Measurements from ENCODE around the gene EZR. TPM values are rescaled to one million over a fixed set of nuclear protein-coding genes. Genes with fewer than 3 reads are reported as not detected.

EZR gene
- total and polyA plus RNA-seq, 11 donors = 114 to 541 (median 161) TPM

DNA sequence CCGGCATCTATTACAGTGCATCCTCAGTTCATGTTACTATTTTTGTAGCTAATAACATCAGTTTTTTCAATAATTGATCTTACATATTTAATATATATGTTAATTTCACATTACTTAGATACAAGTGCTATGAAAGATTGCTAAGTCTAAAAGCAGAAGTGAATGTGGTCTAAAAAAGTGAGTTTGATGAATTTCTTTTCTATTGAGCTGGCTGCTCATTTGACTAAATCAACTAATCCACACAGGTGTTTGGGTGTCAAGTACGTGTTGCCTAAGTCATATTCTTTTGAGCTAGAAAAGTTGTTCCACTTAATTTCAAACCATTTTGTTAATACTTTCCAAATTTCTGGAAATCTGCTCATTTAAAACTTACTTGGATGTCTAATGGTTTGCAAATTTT is 46.6 kb upstream of the EZR start:
- Histone ChIP-seq H3K9me3 (peaks cover 0 to 7% (median 0%) of the 10 kb centered on the region in 12 donors), H3K4me3 (no peak overlapping the region), H3K4me1 (peaks cover 0 to 19% (median 4%) of the 10 kb centered on the region in 12 donors), H3K27ac (no peak overlapping the region), H3K27me3 (no peaks in the 10 kb centered on the region), H3K36me3 (no peaks in the 10 kb centered on the region)
- intact Hi-C loops (cut with DNase I) = loop anchor here in 2 of 10 donors (1.0 to 5.0 kb wide), 2 partner anchors 46 to 48 kb away; partner anchors contain the start of gene EZR (in 2 of the 2)
- WGBS, 4 donors = 72 to 84% (median 81%) methylated on average over 2 of the region's 2 CpGs
- ATAC-seq (no peak), DNase-seq (no peak)
- TF ChIP-seq POLR2A (IDR thresholded peaks at IDR 0.05) = no peak
- TF ChIP-seq, protein P1, sequence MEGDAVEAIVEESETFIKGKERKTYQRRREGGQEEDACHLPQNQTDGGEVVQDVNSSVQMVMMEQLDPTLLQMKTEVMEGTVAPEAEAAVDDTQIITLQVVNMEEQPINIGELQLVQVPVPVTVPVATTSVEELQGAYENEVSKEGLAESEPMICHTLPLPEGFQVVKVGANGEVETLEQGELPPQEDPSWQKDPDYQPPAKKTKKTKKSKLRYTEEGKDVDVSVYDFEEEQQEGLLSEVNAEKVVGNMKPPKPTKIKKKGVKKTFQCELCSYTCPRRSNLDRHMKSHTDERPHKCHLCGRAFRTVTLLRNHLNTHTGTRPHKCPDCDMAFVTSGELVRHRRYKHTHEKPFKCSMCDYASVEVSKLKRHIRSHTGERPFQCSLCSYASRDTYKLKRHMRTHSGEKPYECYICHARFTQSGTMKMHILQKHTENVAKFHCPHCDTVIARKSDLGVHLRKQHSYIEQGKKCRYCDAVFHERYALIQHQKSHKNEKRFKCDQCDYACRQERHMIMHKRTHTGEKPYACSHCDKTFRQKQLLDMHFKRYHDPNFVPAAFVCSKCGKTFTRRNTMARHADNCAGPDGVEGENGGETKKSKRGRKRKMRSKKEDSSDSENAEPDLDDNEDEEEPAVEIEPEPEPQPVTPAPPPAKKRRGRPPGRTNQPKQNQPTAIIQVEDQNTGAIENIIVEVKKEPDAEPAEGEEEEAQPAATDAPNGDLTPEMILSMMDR (IDR thresholded peaks at IDR 0.05) = no peak

DNA sequence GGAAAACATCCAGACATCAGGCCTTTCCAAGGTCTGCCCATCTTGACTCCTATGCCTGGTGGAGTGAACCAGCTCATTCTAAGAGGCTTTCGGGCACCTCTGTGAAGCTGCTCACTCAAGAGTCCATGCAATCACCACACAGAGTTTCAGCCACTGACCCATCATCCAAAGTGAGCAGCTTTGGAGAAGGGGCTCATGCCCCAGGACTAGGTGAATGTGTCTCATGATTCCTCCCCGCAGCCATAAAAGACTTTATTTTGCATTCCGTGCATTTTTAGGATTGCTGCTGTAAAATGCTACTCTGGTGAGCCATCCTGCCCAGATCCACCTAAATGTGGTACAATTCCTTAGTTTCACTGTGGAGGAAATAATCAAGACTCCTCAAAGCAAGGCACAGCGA is 44.5 kb upstream of the EZR start:
- H3K27ac ChIP-seq = no peak overlapping the region
- DNase-seq (no peak), ATAC-seq (no peak)
- intact Hi-C loops (cut with DNase I) = no loop called here
- peaks cover 0 to 5% (median 0%) of the 10 kb centered on the region in 12 donors for H3K4me1 ChIP-seq
- H3K36me3 ChIP-seq = no peaks in the 10 kb centered on the region
- no peaks in the 10 kb centered on the region for H3K27me3 ChIP-seq
- no peak for TF ChIP-seq POLR2A (IDR thresholded peaks at IDR 0.05)
- TF ChIP-seq, protein P1 (IDR thresholded peaks at IDR 0.05) = no peak
- WGBS, 4 donors = 85 to 93% (median 91%) methylated on average over 4 of the region's 4 CpGs
- H3K9me3 ChIP-seq = peaks cover 0 to 7% (median 0%) of the 10 kb centered on the region in 12 donors
- H3K4me3 ChIP-seq = no peak overlapping the region

DNA sequence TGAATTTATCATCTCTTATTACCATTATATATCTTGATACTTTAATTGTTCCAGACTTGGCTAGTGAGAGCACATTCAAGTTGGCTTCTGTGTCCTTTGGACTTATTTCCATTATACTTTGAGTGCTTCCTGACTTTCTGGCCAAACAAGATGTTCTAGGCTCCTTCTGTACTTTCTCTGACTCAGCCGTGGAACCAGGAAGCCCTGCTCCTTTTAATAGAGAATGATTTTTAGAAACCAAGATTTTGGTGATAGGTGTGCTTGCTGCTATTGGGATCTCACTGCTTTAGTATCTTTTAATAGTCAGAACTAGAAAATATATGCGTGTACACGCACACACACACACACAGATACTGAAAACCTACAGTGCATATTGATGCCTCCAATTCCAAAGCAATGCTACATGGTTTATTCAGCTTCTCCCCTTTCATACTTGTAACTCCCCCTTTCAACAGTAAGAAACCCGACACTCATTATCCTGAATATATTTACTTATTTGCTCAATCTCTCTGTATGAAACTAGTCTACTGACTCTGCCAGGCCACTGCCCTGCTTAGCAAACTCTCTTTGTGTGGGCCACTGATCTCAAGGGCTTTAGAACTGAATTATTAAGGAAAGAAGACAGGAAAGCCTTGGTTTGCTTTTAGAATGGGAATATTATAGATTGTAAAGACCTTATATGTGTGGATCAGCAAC is 42.7 kb upstream of the EZR start:
- Histone ChIP-seq H3K4me3 (no peak overlapping the region), H3K27ac (no peak overlapping the region), H3K36me3 (no peaks in the 10 kb centered on the region), H3K9me3 (peaks cover 0 to 7% (median 0%) of the 10 kb centered on the region in 12 donors), H3K27me3 (no peaks in the 10 kb centered on the region), H3K4me1 (peaks cover 0 to 5% (median 0%) of the 10 kb centered on the region in 12 donors)
- DNase-seq (no peak), ATAC-seq (no peak)
- no peak for TF ChIP-seq POLR2A (IDR thresholded peaks at IDR 0.05)
- TF ChIP-seq, protein P1 (IDR thresholded peaks at IDR 0.05) = no peak
- intact Hi-C loops (cut with DNase I) = no loop called here
- 83 to 89% (median 85%) methylated on average over 4 of the region's 4 CpGs for WGBS, 4 donors

DNA sequence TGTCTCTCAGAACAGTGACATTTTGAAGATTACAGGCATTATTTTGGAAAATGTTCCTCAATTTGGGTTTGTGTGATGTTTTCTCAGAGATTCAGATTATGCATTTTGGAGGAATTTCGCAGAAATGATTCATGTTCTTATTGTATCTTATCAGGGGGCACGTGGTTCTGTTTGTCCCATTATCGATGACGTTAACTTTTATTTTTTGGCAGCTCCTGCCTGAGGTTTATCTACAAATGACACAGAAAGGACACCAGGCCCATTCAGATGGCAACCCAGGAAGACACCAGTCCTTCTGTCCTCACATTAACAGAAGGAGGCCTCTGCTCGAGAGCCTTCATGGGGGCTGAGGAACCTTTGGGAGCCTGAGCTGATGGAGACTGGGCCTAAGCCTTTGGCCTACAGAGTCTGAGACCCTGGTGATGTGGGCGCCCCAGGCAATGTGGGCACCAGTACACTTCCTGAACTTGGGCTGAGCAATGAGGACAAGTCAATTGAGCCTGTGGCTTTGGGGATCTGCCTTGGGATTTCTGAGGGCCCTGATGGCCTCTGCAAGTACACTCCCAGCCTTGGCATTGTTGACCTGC is 41.2 kb upstream of the EZR start:
- ATAC-seq (peak in 2 of 4 donors; percentile 27 to 31), DNase-seq (no peak)
- H3K27me3 ChIP-seq = no peaks in the 10 kb centered on the region
- no peak overlapping the region for H3K27ac ChIP-seq
- H3K4me3 ChIP-seq = no peak overlapping the region
- H3K36me3 ChIP-seq = no peaks in the 10 kb centered on the region
- no peak for TF ChIP-seq POLR2A (IDR thresholded peaks at IDR 0.05)
- TF ChIP-seq, protein P1 (IDR thresholded peaks at IDR 0.05) = no peak
- intact Hi-C loops (cut with DNase I) = no loop called here
- 67 to 87% (median 73%) methylated on average over 6 of the region's 6 CpGs for WGBS, 4 donors
- peaks cover 0 to 12% (median 2%) of the 10 kb centered on the region in 12 donors for H3K4me1 ChIP-seq
- peaks cover 0 to 7% (median 0%) of the 10 kb centered on the region in 12 donors for H3K9me3 ChIP-seq
